GM12891 (cell line): ENCODE measurements around the gene NSF.
"Not testable (repeated sequence)": the region's sequence is repeated elsewhere in the genome, so short reads cannot be mapped to it uniquely, and the experiment has no call there.

Source experiments
- POLR2A ChIP-seq: IDR thresholded peaks from 2 replicates; pipeline ENCODE4 v1.6.1; 2011; ENCODE audit warnings: low read depth, low read length, control low read depth
- POLR2AphosphoS5 ChIP-seq: IDR thresholded peaks from 2 replicates; pipeline ENCODE4 v1.6.1; 2011; ENCODE audit warnings: low read depth, low read length, control low read depth
- POU2F2 ChIP-seq: IDR thresholded peaks from 2 replicates; pipeline ENCODE4 v1.6.1; 2011; ENCODE audit warnings: low read depth, mild to moderate bottlenecking, control low read depth, low read length, moderate library complexity
- SPI1 ChIP-seq: IDR thresholded peaks from 2 replicates; pipeline ENCODE4 v1.6.1; 2011; ENCODE audit warnings: low read depth, low read length, control low read depth
- TAF1 ChIP-seq: IDR thresholded peaks from 2 replicates; pipeline ENCODE4 v1.6.1; 2011; ENCODE audit warnings: low read depth, low read length, control low read depth

DNA sequence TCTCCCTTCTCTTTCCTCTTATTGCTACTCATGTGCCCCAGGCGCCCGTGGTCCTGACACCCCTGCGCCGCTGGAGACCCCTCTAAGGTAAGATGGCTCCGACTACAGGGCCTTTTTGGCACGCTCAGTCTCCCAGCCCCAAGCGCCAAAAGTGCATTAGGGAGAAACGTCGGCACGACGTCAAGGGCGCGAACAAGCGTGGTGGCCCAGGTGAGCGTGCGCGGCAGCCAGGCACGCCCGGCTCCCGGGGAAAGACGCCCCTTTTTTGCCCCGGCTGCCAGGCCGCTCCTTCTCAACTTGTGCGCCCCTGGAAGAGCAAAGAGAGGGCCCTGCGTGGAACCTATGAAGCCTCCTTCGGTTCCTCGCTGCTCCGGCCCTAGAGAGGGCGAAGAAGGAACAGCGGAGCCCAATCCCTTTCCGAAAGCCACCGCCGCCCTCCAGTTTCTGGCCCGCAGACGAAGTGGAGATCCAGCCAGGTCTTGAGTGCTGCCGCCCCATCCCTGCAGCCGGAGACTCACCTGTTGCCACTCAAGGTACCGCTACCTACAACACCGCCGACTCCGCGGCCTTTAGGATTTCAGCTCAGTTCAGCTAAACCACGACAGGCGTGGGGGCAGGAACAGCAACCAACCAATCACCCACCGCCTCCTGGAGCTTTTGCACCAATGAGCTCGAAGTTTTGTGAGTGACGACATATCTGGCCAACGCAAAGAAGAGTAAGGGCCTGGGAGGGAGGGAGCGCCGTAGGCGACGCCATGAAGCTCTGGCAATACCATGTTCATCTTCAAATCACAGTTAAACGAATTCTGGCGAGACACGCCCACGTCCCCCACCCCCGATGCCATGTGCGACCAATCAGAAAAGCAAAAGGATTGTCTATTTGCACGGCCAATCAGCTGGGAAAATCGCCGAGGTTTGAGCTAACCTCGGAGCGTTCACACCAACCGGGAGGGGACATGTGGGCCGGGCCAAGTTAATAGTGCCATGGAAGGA, 11.1 kb upstream of the NSF start, which contains the start of gene ARL17A:
- TF ChIP-seq POLR2A, TAF1, POLR2AphosphoS5, SPI1, POU2F2: not testable (repeated sequence)
